A549 treated with Hydrocortisone at 1 μM for 4 hours (cell line): ENCODE measurements around the gene DNAJC3. TPM values are rescaled to one million over a fixed set of nuclear protein-coding genes. Genes with fewer than 3 reads are reported as not detected.

Experiments used
- total RNA-seq: library from RNA; stranded (reverse); fragments of 200-300 nt; extraction: Qiagen RNA extraction; gene quantifications from 5 replicates; pipeline ENCODE4 v1.2.3, GENCODE V29; 2022

DNAJC3 gene, protein sequence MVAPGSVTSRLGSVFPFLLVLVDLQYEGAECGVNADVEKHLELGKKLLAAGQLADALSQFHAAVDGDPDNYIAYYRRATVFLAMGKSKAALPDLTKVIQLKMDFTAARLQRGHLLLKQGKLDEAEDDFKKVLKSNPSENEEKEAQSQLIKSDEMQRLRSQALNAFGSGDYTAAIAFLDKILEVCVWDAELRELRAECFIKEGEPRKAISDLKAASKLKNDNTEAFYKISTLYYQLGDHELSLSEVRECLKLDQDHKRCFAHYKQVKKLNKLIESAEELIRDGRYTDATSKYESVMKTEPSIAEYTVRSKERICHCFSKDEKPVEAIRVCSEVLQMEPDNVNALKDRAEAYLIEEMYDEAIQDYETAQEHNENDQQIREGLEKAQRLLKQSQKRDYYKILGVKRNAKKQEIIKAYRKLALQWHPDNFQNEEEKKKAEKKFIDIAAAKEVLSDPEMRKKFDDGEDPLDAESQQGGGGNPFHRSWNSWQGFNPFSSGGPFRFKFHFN
- 10.1 to 15.8 TPM (median 12.0 TPM) in 5 replicates for total RNA-seq

DNA sequence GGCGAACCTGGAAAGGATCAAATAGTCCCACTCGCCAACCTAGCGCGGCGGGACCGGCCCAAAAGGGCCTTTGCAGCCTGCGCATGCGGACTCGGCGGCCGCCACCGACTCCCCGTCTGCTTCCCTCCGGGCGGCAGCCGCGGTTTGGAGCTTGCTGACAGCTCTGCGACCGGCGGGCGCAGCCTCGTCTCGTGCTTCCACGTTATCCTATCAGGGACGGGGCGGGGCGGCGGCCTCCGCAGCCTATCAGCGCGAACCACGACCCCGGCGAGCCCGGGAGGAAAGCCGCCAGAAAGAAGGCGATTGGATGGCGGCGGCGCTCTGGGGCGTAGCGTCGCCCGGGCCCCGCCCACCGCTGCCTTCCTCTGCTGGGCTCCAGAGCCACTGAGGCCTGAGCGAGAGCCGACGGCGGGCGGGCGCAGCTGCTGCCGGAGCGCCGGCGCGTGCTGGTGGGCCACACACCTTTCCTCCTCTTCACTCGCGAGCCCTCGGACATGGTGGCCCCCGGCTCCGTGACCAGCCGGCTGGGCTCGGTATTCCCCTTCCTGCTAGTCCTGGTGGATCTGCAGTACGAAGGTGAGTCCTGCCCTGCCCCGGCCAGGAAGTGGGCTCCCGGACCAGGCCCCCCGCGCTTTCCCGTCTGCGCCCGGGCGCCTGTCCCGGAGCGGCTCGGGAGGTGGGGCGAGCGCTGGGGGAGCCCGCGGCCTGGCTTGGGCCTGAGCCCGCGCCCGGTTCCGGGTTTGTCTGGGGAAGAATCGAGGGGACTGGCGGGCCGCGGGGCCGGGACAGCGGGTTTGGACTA lies at the start of gene DNAJC3:
TSS of gene DNAJC3 (plus strand) at position 378 of the 802 bp plus-strand sequence. CDS start at position 495, 117 bp downstream.

DNA sequence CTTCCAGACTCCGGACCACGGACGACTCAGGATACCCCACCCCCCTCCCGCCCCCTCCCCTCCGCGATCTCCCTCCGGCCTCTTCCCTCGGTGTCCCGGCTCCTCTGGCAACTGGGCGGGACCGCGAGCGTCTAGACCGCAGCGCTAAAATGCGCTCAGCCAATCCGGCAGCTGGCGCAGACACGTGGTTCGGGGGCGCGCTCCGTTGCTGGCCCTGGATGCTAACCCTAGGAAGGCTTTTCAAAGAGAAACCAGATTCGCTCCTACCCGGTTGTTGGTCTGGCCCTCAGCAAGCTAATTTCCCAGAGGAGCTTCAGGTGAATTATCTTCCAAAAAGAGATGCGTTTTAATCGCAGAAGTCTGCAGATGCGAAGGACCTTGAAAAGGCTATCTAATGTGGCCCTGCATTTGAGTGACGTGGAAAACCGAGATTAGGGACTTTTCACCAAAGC lies 32.3 kb upstream of the DNAJC3 start, which contains the start of gene DZIP1:
TSS of gene DZIP1 (minus strand) at position 106 of the 452 bp plus-strand sequence. CDS start 2,677 bp downstream, outside the sequence.

Other genes starting within 250 kb of the DNAJC3 start
- 0.10 to 0.34 TPM (median 0.16 TPM) in 5 replicates for gene CLDN10, start 124.4 kb upstream of the DNAJC3 start, total RNA-seq
- 9.2 to 12.3 TPM (median 11.7 TPM) in 5 replicates for gene DZIP1, start 32.4 kb upstream of the DNAJC3 start, total RNA-seq